Endothelial cell of umbilical vein (primary cell): Measurements from ENCODE around the gene MUC20. TPM values are rescaled to one million over a fixed set of nuclear protein-coding genes. Genes with fewer than 3 reads are reported as not detected.

Experiments
- BruUV-seq: library from RNA; stranded (reverse); fragments of 400-500 nt; replicated peaks from 2 replicates; lab custom pipeline; 2021; lab: Mats Ljungman, UMichigan
- CTCF ChIA-PET: fragments of 300-600, 350-600 bp; sonication (Branson Sonifier 250); formaldehyde crosslinking; loops from one replicate; lab custom pipeline; 2021; ENCODE audit warnings: antibody characterized with exemption, inconsistent platforms; lab: Charles Lee
- POLR2A ChIA-PET: fragments of 300-600, 350-600 bp; sonication (Branson Sonifier 250); formaldehyde crosslinking; loops from one replicate; lab custom pipeline; 2021; ENCODE audit warnings: antibody characterized with exemption, inconsistent platforms; lab: Charles Lee
- DNase-seq: peaks from one replicate; pipeline ENCODE4 v3.0.0-alpha.2; 2011; ENCODE audit warnings: low read depth, low spot score
- FAIRE-seq: peaks from 2 replicates; lab custom pipeline; 2011; peaks lifted over from hg19 to GRCh38; lab: Jason Lieb, UNC
- H2AFZ ChIP-seq: 2 replicates; pipeline ENCODE4 v1.6.0; 2012; ENCODE audit warnings: low read depth, low read length, control low read depth, inconsistent platforms
- H3K27ac ChIP-seq: 2 replicates; pipeline ENCODE4 v1.5.1; 2011; ENCODE audit warnings: low read depth, mild to moderate bottlenecking, control low read depth, low read length, moderate library complexity; ENCODE audit not compliant: insufficient read depth
- H3K27me3 ChIP-seq, 2 experiments: 2 replicates each; pipeline versions ENCODE4 v1.6.0 to v1.6.1; 2011; ENCODE audit warnings: low read length in 2 of 2, mixed read lengths in 1 of 2; ENCODE audit not compliant: control insufficient read depth in 2 of 2, insufficient read depth in 2 of 2
- H3K36me3 ChIP-seq, 2 experiments: 2 replicates in 1 of 2; 3 replicates in 1 of 2; pipeline ENCODE4 v1.5.1; 2011; ENCODE audit warnings: low read length in 2 of 2, mild to moderate bottlenecking in 1 of 2, moderate library complexity in 1 of 2; ENCODE audit not compliant: control insufficient read depth in 2 of 2, insufficient read depth in 2 of 2; ENCODE audit errors: extremely low read depth in 1 of 2
- H3K4me1 ChIP-seq: 3 replicates; pipeline ENCODE4 v1.5.1; 2011; ENCODE audit warnings: mild to moderate bottlenecking, low read length; ENCODE audit not compliant: control insufficient read depth, insufficient read depth; ENCODE audit errors: extremely low read depth
- H3K4me2 ChIP-seq: 2 replicates; pipeline ENCODE4 v1.6.1; 2011; ENCODE audit warnings: low read length, control low read depth, mixed read lengths; ENCODE audit not compliant: insufficient read depth
- H3K4me3 ChIP-seq, 3 experiments: fragments of 200-600 bp in 1 of 3; sonication (generic), shearing (Covaris generic) in 1 of 3; replicated peaks in 1 of 3; 2 replicates each; pipeline ENCODE4 v1.5.1; 2011 to 2016; ENCODE audit warnings: control low read depth in 3 of 3, low read length in 3 of 3, mild to moderate bottlenecking in 2 of 3, inconsistent platforms in 1 of 3, low read depth in 1 of 3, moderate library complexity in 1 of 3; ENCODE audit not compliant: insufficient read depth in 1 of 3
- H3K79me2 ChIP-seq: 2 replicates; pipeline ENCODE4 v1.6.0; 2012; ENCODE audit warnings: low read length, inconsistent platforms; ENCODE audit not compliant: control insufficient read depth, insufficient read depth
- H3K9ac ChIP-seq: replicated peaks from 2 replicates; pipeline ENCODE3; 2011; ENCODE audit warnings: low read length, control low read depth; ENCODE audit not compliant: insufficient read depth; ENCODE audit errors: extremely low read depth
- H3K9me1 ChIP-seq: replicated peaks from 3 replicates; pipeline ENCODE4 v1.6.0; 2011; ENCODE audit warnings: mild to moderate bottlenecking, low read length; ENCODE audit not compliant: control insufficient read depth, insufficient read depth; ENCODE audit errors: extremely low read depth
- H3K9me3 ChIP-seq: replicated peaks from 2 replicates; pipeline ENCODE4 v1.5.1; 2012; ENCODE audit warnings: low read length, inconsistent platforms; ENCODE audit not compliant: control insufficient read depth, insufficient read depth
- H4K20me1 ChIP-seq: replicated peaks from 2 replicates; pipeline ENCODE3; 2011; ENCODE audit warnings: mild to moderate bottlenecking, low read length; ENCODE audit not compliant: control insufficient read depth, insufficient read depth; ENCODE audit errors: extremely low read depth
- CTCF ChIP-seq, 2 donors: IDR thresholded peaks; 1 replicate in 1 of 2; 2 replicates in 1 of 2; pipeline ENCODE4 v1.5.1; 2011; ENCODE audit warnings: low read length in 2 of 2, mild to moderate bottlenecking in 2 of 2, moderate library complexity in 2 of 2, control low read depth in 1 of 2, inconsistent platforms in 1 of 2, low read depth in 1 of 2; ENCODE audit not compliant: insufficient read depth in 1 of 2; ENCODE audit errors: extremely low read depth in 1 of 2
- EZH2 ChIP-seq: IDR thresholded peaks from 2 replicates; pipeline ENCODE4 v1.6.1; 2012; ENCODE audit warnings: borderline replicate concordance, low read depth, mild to moderate bottlenecking, moderate library complexity, low read length, inconsistent platforms; ENCODE audit not compliant: severe bottlenecking
- FOS ChIP-seq: IDR thresholded peaks from 2 replicates; pipeline ENCODE4 v1.6.1; 2011; ENCODE audit warnings: mild to moderate bottlenecking, low read length, moderate library complexity, borderline replicate concordance; ENCODE audit not compliant: insufficient read depth
- GATA2 ChIP-seq: IDR thresholded peaks from 2 replicates; pipeline ENCODE4 v1.7.0; 2011; ENCODE audit warnings: low read depth, mild to moderate bottlenecking, moderate library complexity, mixed read lengths, low read length; ENCODE audit not compliant: insufficient read length, insufficient read depth
- JUN ChIP-seq: IDR thresholded peaks from 2 replicates; pipeline ENCODE4 v1.6.1; 2011; ENCODE audit warnings: borderline replicate concordance, low read depth; ENCODE audit not compliant: insufficient read length, insufficient read depth
- MAX ChIP-seq: IDR thresholded peaks from 2 replicates; pipeline ENCODE4 v1.6.1; 2011; ENCODE audit not compliant: insufficient read depth, insufficient read length
- MYC ChIP-seq: IDR thresholded peaks from one replicate; pipeline ENCODE4 v1.6.1; 2011; ENCODE audit warnings: mild to moderate bottlenecking, low read depth, low read length
- POLR2A ChIP-seq: IDR thresholded peaks from 2 replicates; pipeline ENCODE4 v1.6.1; 2012; ENCODE audit warnings: low read depth, mild to moderate bottlenecking, control low read depth, low read length
- POLR2AphosphoS5 ChIP-seq: IDR thresholded peaks from 2 replicates; pipeline ENCODE4 v1.6.1; 2012; ENCODE audit warnings: low read depth, mild to moderate bottlenecking, control low read depth, low read length, moderate library complexity; ENCODE audit not compliant: insufficient read depth
- dilution Hi-C: fragments of 300-500 bp; cut with MboI; formaldehyde crosslinking; loops from one replicate; pipeline ENCODE4 v1.15.0; 2019; ENCODE audit warnings: low sequenced_read_pairs; ENCODE audit not compliant: extremely low pct_ligation_motif_present
- intact Hi-C: fragments of 100-400 bp; cut with micrococcal nuclease; formaldehyde crosslinking; loops from one replicate; pipeline ENCODE4 v1.10.0; 2022
- polyA plus RNA-seq, 4 experiments: library from polyadenylated mRNA; depleted of rRNA in 3 of 4; stranded (reverse) in 3 of 4; unstranded in 1 of 4; fragments of >200 nt; gene quantifications; 2 replicates each; pipeline versions ENCODE4 v1.2.1 to v1.2.3, GENCODE V29; 2011 to 2012; ENCODE audit warnings: missing spikeins in 1 of 4
- total RNA-seq: library from RNA; stranded (reverse); gene quantifications from 2 replicates; pipeline ENCODE4 v1.2.3, GENCODE V29; 2021

MUC20 gene
- total and polyA plus RNA-seq, 2 donors (not counting 3 experiments of a cell fraction or from before 2014, with no cell fraction given): 0.62 TPM; not detected in 1

GRCh38 chr3:195753581-195753980, 32.8 kb downstream of the MUC20 start:
- Histone ChIP-seq H2AFZ (no peak overlapping the region), H3K9me3 (no peaks in the 10 kb centered on the region), H4K20me1 (no peaks in the 10 kb centered on the region), H3K4me3 (no peak overlapping the region), H3K27me3 (peaks cover 3 to 5% of the 10 kb centered on the region in 2 experiments), H3K79me2 (no peaks in the 10 kb centered on the region), H3K4me1 (peaks cover 6% of the 10 kb centered on the region), H3K4me2 (no peak overlapping the region), H3K9ac (no peak overlapping the region), H3K9me1 (no peaks in the 10 kb centered on the region), H3K36me3 (no peaks in the 10 kb centered on the region), H3K27ac (no peak overlapping the region)
- DNase-seq: no peak
- ChIA-PET CTCF (no interaction called here), POLR2A (no interaction called here)
- TF ChIP-seq EZH2 (no peak), POLR2AphosphoS5 (no peak), GATA2 (no peak), FOS (no peak), CTCF (IDR thresholded peaks at IDR 0.05; ENCODE audit: extremely low read depth in 1 of 2, insufficient read depth in 1 of 2, low read depth in 1 of 2, low read length in 2 of 2) (no peak), POLR2A (no peak), JUN (no peak), MAX (no peak), MYC (no peak)
- no TSS peak for BruUV-seq
- no peak for FAIRE-seq
- intact Hi-C loops (no loop called here), dilution Hi-C loops (no loop called here)
